Activated T-cell treated with anti-CD3 and anti-CD28 coated beads, Interleukin-2, amount 50 U/mL, for 1 hour (primary cell): ENCODE measurements around the gene LYRM9.
A peak's percentile ranks its signal among the peaks of the same experiment; 100 is the strongest.
"Not testable (repeated sequence)": the region's sequence is repeated elsewhere in the genome, so short reads cannot be mapped to it uniquely, and the experiment has no call there.

Source experiments
- DNase-seq: peaks from one replicate; pipeline ENCODE4 v3.0.0-alpha.2; 2020

Gene LYRM9

DNA sequence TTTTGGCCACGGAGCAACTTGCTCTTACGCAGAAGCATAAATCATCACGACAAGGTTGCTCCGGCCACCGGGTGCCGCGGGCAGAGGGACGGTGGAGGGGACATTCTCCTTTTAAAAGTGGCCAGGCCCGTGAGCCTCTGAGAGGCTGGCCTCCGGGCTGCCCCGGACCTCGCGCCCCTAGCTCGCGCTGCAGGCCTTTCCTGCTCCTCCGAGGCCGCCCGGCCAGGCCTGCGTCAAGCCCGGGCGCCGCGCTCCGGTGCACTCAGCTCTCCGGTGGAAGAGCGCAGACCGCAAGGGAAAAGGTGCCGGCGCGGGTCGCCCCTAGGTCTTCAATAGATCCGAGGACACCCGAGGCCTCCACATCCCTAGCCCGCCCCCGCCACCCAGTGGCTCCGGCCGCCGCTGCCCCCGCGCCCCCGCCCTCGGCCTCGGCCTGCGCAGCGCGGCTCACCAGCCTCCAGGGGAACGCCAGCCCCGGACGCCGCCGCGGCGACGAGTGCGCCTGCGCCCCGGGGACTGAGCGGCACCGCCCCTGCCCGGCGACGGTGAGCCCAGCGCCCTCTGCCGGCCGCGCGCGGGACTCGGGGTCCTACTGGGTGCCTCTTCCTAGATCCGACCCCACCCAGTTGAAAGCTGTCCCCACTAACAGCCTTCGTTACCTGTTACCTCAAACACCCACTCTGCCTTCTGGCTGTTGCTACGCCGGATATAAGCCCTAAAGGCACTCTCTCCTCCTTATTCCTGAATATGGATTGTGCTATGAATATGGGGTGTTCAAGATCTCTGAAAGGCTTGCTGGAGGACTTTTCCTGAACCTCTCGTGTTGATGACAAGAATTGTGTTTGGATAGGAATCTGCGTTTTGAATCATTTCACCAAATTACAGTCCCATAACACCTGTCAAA, at the start of gene LYRM9:
Gene LYRM9 (minus strand): TSS at position 500 of the 904 bp plus-strand sequence. CDS start 10,671 bp downstream, outside the sequence.
- DNase-seq = peak; percentile 96

DNA sequence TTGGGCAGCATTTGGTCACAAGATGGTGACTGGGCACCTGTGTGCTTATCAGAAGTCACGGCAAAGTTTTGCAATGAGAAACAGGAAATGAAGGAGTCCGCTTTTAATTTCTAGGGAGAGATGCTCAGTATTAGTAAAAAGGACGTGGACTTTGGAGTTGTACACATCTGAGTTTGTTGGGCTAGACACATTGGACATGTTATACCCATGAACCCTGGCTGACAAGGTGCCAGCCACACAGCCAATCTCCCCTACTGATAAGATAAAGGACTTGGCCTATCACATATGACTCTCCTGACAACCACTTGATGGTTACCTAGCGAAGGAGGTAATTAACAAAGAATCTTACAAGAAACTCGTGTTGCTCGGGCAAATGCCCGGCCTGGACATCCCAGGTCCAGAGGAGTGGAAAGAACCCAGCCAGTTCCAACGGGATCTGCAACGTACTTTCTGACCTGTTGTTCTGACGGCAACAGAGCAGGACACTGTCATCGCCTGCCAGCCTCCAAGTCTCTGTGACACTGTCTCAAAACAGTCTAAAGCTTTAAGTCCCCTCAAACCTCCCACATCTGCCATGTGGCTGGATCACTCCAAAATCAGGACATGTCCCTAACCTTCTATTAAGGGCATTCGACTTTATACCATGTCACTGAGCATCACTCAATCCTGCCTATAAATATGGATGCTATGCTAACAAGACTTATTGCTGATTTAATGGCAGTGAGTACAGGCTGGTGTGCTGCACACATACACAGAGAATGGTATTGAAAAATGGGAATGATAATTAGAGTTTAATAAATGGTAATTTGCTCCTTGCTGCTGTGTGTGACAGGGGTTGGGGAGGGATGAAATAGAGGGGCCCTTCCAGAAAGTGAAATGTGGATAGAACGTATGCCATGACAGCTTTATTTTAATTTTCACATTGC, 47.6 kb upstream of the LYRM9 start:
- no peak for DNase-seq

DNA sequence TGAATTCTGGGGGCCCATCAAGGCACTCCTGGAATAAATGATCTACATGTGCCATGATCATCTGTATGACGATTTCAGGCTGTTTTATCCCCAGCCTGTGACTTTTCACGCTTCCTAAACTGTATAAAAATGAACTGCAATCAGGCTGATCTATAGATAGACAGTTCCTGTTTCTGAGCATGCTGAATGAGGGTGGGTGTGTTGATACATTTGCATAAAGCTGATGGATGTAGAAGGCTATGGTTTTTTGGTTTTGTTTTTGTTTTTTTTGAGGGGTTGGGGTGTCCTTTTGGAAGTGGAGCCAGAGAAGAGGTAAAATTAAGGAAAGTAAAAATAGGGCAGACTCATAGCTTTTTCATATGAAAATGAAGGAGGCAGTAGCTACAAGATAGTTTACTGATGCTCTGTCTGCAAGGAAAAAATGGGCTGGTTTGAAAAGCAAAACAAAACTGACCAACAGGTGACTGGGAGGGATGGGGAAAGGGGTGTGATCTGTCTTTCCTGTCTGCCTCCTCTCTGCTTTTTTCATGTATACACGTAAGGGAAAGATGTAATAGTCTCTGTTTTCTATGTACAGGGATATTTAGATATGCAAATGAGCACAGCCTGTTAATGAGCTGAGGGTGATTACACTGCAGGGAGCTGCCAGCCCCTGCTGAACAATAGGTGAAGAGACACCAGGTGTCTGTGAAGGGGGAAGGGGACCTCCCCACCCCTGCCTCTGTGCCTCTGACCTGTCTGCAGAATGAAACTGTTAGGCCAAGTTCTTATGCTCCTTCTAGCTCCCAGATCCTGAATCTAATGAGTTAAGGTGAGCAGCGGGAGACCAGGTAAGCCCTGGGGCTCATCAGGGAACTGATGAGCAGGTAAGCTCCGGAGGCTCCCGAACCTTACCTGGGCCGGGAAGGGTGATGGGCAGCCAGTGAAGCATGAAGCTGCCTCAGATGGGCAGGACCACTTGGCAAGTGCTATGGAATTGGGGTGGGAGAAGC, 46.6 kb upstream of the LYRM9 start:
- DNase-seq = no peak

DNA sequence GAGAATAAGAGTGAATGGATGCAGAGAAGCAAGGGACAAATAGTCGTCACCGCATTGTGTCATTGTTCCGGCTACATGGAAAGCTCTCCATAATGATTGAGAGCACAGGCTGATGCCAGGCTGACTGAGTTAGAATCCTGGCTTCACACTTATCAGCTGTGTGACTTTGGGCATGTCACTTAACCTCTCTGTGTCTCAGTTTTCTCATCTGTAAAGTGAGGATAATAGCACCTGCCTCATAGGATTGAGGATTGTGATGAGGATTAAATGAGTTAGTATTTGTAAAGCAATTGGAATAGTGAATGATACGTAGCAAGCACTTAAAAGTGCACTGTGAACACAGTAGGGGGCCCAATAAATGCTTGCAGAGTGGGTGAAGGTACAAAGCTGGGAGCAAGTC, 45.7 kb upstream of the LYRM9 start:
- DNase-seq = no peak

DNA sequence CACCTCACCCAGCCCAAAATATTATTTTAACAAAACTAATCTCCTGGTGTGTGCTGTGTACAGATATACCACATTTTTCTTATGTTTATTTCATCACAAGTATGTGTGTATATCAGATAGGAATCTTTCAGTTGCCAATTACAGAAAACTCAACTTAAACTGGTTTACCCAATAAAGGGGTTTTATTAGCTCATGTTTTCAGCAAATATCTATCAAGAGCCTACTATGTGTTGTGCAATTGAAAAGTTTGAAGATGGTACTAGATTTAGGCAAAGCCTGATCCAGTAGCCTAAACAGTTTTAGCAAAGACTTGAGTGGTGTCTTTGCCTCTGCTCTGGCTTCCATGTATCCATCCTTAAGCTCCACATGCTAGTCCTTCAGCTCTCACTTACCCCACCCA, 45.1 kb upstream of the LYRM9 start:
- DNase-seq = no peak

DNA sequence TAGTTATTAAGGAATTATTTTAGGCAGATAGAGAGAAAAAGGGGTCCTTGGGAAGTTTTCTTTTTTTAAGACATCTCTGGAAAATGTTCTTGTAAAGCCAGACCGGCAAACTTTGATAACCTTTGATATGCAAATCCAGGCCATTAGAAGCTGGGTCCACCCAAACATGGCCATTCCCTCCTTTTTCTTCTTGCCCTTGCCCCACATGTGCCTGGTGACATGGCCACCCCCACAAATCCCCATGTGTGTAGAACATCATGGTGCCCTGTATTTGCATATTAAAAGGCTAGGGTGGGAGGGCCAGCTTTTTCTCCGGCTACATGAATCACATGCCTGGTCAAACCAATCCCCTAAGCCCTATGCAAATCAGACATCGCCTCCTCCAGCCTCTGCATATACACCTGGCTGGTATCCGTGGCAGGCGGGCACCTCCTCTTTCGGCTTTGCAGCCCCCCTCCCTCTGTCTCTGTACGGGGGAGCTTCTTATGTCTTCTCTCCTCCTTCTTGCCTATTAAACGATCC, 43.9 kb upstream of the LYRM9 start:
- DNase-seq = no peak

DNA sequence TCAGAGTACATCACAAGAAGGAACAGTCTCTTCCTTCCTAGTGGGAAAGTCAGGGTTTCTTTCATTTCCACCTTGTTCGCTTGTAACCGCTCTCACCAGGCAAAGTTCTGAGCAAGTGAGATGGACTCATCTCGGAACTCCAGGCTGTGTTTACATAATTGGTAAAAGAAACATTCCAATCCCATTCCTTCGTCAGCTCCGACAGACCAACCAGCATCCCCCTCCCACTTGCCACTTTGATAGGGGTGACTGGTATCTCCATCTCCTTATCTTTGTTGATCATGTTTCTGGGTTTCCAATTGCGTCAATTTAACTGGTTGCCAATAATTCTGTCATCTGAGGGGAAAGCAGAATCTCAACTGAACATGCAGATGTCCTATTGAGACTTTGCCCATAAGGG, 36.8 kb upstream of the LYRM9 start:
- DNase-seq = no peak

DNA sequence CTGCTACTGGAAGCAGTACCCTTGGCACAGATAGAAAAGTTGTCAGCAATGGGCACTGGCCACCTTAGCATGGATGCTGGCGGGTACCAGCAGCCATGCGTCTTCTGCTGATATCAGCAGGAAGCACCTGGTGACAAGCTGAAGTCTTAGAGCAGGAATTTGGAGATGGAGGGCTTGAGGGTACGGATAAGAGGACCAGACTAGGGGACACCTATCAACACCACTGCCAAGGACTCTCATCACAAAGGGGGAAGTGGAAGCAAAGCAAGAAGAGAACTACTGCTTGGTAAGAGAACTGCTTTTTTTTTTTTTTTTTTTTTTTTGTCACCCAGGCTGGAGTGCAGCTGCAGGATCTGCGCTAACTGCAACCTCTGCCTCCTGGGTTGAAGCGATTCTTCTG, 35.4 kb upstream of the LYRM9 start:
- DNase-seq = no peak

DNA sequence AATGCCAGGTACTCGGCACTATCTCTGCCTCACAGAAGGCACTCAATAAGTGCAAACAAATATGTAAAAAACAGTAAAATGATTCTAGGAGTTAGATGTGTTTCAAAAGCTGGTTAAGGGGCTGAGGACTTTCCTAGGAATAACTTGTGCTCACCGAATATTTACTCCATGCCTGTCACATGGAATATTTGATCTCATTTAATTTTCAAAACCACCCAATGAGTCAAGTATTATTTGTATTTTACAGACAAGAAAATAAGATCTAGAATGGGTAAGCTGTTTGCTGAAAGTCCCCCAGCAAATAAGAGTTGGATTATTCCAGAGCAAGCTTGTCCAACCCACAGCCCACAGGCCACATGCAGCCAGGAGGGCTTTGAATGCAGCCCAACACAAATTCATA, 34.6 kb upstream of the LYRM9 start:
- DNase-seq = no peak

DNA sequence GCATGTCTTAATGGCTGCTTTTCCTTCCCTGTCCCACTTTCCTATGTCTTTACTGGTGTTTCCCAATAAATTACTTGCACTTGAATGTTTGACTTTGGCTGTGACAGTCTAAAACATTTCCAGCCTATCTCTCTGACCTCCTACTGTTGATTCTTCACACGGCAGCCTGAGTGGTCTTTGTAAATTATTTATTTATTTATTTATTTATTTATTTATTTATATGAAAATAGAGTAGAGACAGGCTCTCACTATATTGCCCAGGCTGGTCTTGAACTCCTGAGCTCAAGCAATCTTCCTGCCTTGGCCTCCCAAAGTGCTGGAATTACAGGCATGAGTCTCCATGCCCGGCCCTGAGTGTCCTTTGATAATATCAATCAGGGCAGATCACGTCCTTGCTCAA, 28.4 kb upstream of the LYRM9 start:
- no peak for DNase-seq

DNA sequence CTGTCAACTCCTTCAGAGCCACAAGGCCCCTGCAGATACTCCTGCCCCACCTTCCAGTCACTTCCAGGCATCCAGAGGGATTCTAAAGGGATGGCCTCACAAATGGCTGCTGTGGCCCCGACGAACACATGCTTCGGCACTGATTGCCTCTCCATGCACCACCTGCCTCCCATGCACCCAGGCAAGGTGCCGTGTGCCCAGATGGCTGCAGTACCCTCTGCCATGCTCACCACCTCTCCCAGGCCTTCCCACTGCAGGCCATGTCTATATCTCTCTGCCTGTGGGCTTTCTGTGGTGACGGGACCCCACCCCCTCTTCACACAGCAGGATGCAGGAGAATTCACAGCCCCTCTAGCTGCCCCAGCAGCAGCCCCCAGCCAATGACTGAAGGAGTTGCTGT, 27.9 kb upstream of the LYRM9 start:
- DNase-seq = no peak

DNA sequence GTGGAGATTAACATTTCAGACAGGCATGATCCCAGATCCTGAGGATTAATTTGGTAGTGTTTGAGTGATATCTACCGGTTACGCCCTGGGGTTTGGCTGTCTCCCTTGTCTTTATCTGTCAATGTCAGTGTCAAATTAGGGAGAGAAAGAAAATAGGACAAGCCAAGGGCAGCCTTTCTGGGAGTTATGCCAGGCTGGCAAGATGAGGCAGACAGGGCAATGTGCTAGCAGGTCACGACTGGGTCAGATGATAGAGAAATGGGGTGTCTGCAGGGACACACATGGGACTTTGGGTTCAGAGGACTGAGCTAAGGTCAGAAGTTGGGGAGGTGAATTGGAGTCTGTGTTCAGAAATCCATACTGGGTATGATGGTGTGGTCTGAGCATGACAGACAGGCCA, 27.4 kb upstream of the LYRM9 start:
- no peak for DNase-seq

DNA sequence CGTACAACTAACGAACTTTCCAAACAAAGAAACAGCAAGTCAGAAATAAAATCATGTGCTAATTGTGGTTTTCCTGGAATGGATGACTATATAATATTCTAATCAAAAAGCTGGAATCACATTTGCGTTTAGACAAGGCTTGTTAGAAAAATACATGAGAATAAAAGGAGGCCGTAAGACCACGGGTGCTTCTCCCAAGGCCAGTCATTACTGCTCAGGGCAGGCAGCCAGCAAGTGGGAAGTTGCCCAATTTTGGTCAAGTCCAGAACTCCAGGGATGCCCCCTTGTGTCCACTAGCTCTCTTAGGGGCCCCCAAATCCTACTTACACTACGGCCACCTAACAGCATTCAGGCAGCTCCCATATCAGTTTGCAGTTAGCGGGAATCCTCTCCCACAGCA, 25.9 kb upstream of the LYRM9 start:
- no peak for DNase-seq

DNA sequence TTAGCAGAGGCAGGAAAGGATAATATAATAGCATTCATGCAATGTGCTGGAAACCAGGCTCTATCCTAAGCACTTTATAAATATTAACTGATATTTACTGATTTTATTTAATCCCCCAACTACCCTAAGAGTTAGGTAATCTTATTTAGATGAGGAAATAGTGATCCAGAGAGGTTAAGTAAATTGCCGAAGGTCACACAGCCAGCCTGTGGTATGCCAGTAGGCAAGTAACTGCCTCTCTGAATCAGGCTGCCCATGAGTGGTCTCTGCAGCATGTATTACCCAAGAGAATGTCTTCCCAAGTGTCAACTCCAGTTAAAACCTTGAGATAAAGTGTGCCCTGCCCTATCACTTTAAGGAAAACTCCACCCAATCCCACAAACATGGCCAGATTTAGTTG, 25.3 kb upstream of the LYRM9 start:
- no peak for DNase-seq

DNA sequence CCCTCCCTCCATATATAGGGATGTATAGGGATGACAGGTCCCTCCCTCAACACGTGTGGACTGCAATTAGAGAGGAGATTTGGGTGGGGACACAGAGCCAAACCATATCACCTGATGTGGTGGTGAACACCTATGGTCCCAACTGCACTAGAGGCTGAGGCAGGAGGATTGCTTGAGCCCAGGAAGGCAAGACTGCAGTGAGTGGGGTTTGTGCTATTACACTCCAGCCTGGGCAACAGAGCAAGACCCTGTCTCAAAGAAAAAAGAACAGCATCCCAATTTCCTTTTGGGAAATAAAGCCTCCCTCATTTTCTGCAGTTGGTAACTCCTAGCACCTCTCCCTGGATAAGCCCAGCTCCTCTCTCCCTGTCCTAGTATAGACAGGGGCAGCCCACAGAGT, 23.8 kb upstream of the LYRM9 start:
- no peak for DNase-seq

DNA sequence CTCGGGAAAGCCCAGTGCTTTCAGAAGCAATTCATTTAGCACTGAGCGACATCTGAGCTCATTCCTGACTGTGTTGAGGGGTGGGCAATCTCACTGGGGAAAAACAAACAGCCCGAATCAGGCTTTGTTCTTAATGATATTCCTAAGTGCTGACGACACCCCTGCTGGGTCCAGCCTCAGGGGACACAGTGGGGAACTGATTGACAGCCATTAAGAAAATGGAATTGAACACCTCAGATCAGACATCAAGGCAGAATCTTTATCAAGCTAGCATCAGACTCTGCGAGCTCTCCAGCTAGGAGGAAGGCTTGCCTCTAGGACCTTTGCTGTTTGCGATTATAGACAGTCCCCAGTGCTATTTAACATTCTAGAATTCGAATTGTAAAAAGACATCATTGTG, 22.5 kb upstream of the LYRM9 start:
- no peak for DNase-seq

DNA sequence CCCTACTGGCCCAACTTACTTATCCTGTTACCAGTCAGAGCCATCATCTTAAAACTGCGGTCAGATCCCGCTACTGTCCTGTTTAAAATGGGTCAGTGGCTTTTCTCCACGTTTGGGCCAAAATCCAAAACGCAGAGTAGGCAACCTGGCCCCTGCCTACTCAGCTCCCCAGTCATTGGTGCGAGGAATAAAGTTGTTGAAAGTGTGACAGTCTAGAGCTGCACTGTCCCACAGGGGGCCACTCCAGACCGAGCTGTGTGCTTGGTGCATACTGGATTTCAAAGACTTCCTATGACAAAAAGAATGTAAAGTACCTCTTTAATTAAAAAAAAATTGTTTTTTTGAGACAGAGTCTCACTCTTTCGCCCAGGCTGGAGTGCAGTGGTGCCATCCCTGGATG, 21.2 kb upstream of the LYRM9 start:
- DNase-seq = no peak

DNA sequence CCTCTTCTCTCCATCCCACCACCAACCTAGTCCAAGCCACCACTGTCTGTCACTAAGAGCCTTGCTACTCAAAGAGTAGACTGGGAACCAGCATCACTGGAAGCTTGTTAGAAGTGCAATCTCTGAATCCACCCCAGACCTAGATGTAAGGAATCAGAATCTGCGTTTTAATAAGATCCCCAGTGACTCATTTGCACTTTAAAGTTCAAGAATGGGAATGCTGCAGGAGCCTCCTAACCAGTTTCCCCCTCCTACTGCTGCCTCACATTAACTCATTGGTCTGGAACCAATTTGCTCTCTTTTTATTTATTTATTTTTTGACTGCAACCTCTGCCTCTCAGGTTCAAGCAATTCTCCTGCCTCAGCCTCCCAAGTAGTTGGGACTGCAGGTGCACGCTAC, 19.8 kb upstream of the LYRM9 start:
- no peak for DNase-seq

DNA sequence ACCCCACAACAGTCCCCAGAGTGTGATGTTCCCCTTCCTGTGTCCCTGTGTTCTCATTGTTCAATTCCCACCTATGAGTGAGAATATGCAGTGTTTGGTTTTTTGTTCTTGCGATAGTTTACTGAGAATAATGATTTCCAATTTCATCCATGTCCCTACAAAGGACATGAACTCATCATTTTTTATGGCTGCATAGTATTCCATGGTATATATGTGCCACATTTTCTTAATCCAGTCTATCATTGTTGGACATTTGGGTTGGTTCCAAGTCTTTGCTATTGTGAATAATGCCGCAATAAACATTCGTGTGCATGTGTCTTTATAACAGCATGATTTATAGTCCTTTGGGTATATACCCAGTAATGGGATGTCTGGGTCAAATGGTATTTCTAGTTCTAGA, 19.1 kb upstream of the LYRM9 start:
- DNase-seq = not testable (repeated sequence)

DNA sequence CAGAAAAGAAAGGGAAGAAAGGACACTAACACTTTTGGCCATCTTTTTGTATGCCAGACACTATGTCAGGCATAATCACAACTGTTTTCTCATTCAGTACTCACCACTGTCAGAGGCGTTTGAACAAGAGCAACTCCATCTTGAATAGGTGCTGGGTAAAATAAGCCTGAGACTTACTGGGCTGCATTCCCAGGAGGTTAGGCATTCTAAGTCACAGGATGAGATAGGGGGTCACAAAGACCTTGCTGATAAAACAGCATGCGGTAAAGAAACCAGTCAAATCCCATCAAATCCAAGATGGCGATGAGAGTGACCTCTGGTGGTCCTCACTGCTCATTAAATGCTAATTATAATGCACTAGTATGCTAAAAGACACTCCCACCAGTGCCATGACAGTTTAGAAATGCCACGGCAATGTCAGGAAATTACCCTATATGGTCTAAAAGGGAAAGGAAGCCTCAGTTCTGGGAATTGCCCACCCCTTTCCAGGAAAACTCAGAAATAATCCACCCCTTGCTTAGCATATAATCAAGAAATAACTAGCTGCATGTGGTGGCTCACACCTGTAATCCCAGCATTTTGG, 14.9 kb upstream of the LYRM9 start:
- DNase-seq = no peak

DNA sequence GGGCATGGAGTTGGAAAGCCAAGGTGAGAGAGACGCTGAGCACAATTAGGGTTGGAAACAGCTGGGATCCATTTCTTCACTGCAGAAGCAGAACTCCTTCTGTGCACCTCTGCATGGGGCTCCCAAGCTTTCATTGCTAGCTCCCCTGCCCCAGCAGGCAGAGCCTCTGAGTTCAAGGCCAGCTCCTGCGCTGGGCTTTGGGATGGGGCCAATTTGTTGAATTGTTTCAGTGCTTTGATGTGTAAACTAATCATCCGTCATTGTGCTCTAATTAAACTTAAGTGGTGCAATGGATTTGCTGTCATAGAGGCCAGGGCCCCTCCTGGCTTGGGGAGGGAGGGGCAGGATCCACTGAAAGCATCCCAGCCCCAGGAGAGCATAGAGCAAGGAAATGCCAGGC, 13.5 kb upstream of the LYRM9 start:
- no peak for DNase-seq

DNA sequence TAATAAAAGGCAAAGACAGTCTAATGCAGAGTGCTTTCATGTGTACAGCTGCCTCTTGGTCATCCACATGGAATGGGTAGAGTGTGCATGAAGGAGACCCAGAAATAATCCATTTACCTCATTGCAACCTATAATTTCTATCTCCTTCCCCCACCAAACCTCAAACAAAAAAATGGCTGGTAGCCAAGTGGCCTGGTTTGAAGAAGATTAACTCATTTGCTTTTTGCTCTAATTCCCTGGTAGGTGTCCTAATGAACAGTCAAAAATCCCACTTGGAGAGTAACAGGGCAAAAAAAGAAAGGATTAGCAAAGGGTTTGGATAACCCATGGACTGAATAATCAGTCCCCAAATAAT, 13.0 kb upstream of the LYRM9 start:
- DNase-seq = no peak
